ENCODE measurements around the gene GMEB1.
"Not testable (repeated sequence)": the region's sequence is repeated elsewhere in the genome, so short reads cannot be mapped to it uniquely, and the experiment has no call there.

GMEB1 gene

DNA sequence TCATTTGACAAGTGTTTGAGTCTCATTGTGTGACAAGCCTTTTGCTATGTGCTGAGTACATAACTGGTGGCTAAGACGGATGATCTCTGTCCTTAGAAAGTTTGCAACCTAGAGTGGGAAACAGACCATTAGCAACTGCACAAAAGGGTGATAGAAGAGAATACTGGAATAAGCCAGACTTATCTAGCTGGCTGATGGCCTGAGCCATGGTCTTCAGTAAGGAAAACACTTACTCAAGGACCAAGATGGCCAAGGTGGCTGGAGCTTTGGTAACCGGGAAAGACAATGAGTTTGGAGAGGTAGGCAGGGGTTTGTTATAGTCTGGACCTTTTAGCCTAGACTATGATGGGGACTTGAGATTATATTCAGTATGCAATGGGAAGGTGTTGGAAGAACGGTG lies 24.1 kb upstream of the GMEB1 start:
- TF ChIP-seq, protein P1, sequence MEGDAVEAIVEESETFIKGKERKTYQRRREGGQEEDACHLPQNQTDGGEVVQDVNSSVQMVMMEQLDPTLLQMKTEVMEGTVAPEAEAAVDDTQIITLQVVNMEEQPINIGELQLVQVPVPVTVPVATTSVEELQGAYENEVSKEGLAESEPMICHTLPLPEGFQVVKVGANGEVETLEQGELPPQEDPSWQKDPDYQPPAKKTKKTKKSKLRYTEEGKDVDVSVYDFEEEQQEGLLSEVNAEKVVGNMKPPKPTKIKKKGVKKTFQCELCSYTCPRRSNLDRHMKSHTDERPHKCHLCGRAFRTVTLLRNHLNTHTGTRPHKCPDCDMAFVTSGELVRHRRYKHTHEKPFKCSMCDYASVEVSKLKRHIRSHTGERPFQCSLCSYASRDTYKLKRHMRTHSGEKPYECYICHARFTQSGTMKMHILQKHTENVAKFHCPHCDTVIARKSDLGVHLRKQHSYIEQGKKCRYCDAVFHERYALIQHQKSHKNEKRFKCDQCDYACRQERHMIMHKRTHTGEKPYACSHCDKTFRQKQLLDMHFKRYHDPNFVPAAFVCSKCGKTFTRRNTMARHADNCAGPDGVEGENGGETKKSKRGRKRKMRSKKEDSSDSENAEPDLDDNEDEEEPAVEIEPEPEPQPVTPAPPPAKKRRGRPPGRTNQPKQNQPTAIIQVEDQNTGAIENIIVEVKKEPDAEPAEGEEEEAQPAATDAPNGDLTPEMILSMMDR (IDR thresholded peaks at IDR 0.05; ENCODE audit: low read depth, low read length) = no peak
- no peak overlapping the region for H3K4me3 ChIP-seq (ENCODE audit: low read depth, low read length)

DNA sequence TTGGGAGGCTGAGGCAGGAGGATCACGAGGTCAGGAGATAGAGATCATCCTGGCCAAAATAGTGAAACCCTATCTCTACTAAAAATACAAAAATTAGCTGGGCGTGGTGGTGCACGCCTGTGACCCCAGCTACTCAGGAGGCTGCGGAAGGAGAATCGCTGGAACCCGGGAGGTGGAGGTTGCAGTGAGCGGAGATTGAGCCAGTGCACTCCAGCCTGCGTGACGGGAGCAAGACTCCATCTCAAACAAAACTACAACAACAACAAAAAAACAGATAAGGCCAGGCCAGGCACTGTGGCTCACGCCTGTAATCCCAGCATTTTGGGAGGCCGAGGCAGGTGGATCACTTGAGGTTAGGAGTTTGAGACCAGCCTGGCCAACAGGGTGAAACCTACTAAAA lies 23.2 kb upstream of the GMEB1 start:
- H3K4me3 ChIP-seq (ENCODE audit: low read depth, low read length) = not testable (repeated sequence)

DNA sequence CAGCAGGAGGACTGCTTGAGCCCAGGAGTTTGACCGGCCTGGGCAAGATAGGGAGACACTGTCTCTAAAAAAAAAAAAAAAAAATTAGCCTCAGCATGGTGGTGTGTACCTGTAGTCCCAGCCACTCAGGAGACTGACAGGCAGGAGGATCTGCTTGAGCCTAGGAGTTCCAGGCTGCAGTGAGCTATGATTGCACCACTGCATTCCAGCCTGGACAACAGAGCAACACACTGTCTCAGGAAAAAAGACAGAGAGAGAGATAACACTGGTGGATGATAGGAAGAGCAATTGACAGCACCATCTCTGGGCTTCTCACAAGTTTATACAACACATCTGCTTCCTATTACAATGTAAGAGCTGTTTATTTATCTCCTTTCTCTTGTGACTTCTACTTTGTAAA lies 22.5 kb upstream of the GMEB1 start:
- TF ChIP-seq, protein P1 (IDR thresholded peaks at IDR 0.05; ENCODE audit: low read depth, low read length) = no peak
- H3K4me3 ChIP-seq (ENCODE audit: low read depth, low read length) = no peak overlapping the region

DNA sequence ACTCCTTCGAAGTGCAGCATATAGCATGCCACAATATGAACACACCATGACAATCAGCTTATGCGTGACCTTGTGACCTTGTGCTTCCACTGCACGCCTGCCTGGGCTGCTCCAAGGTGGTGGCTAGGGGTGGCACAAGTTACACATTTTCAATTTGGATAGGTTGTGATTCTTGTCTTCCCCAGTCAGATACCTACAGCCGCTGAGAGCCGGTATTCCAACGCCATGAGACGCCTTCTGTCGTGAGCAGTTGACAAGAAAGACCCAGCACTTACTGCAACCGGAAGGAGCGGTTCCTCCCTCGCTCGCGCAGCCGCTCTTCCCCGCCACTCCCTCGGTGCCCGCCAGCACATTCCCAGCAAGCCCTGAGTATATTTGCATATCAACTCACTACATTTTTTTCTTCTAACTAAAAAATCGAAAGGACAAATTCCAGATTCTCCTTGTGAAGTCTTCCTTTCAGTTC lies 20.5 kb upstream of the GMEB1 start:
- TF ChIP-seq, protein P1 (IDR thresholded peaks at IDR 0.05; ENCODE audit: low read depth, low read length) = no peak
- peak overlapping the region; percentile 38 for H3K4me3 ChIP-seq (ENCODE audit: low read depth, low read length)

DNA sequence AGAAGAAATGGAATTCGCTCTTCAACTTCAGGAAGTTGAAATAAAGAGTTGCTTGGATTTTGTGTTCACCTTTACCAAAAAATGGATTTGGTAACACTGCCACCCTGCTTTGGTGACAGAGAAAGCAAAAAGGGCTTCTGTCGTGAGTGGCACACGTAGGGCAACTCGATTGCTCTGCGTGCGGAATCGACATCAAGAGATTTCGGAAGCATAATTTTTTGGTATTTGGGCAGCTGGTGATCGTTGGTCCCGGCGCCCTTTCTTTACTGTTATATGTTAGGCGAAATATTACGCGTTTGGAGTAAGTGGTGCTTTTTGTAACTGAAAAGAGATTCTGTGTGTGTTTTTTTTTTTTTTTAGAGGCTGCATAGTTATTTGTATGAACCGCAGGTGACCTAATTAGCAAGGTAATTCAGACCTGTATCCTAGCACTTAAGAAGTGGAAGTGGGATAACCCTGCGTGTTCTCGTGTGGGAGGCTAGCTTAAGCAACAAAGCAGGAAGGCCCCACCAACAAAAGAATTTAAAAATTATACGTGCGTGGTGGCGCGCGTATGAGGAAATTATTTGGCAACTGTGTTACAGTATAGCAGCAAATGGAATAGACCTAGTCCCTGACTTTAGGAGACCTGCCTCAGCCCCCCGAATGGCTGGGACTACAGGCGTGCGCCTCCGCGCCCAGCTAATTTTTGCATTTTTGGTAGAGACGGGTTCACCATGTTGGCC lies 19.9 kb upstream of the GMEB1 start, which contains the start of gene RNU11:
RNU11 (plus strand) TSS at position 127 of the 725 bp plus-strand sequence.
- TF ChIP-seq, protein P1 (IDR thresholded peaks at IDR 0.05; ENCODE audit: low read depth, low read length) = no peak
- peak within 1 kb of the TSS; percentile 38 for H3K4me3 ChIP-seq (ENCODE audit: low read depth, low read length)

DNA sequence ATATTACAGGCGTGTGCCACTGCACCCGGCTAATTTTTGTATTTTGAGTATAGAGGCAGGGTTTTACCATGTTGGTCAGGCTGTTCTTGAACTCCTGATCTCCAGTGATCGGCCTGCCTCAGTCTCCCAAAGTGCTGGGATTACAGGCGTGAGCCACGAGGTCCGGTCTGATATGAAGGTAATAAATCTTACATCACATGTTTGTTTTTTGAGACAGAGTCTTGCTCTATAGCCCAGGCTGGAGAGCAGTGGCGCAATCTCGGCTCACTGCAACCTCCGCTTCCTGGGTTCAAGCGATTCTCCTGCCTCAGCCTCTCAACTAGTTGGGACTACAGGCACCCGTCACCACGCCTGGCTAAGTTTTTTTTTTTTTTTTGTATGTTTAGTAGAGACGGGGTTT lies 15.5 kb upstream of the GMEB1 start:
- not testable (repeated sequence) for H3K4me3 ChIP-seq (ENCODE audit: low read depth, low read length)

DNA sequence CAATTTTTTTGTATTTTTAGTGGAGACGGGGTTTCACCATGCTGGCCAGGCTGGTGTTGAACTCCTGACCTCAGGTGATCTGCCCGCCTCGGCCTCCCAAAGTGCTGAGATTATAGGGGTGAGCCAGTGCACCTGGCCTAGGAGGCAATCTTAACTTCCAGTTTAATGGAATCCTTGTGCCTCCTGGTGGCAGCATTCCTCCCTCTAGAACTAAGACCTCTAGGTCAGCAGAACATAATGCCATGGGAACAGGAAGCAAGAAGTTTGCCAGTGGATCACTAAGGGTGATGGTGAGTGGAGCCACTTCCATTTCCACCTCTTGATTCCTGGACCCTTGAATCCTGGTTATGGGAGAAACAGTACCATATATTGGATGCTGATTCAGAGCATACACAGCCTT lies 14.7 kb upstream of the GMEB1 start:
- TF ChIP-seq, protein P1 (IDR thresholded peaks at IDR 0.05; ENCODE audit: low read depth, low read length) = peak; percentile 26
- not testable (repeated sequence) for H3K4me3 ChIP-seq (ENCODE audit: low read depth, low read length)

DNA sequence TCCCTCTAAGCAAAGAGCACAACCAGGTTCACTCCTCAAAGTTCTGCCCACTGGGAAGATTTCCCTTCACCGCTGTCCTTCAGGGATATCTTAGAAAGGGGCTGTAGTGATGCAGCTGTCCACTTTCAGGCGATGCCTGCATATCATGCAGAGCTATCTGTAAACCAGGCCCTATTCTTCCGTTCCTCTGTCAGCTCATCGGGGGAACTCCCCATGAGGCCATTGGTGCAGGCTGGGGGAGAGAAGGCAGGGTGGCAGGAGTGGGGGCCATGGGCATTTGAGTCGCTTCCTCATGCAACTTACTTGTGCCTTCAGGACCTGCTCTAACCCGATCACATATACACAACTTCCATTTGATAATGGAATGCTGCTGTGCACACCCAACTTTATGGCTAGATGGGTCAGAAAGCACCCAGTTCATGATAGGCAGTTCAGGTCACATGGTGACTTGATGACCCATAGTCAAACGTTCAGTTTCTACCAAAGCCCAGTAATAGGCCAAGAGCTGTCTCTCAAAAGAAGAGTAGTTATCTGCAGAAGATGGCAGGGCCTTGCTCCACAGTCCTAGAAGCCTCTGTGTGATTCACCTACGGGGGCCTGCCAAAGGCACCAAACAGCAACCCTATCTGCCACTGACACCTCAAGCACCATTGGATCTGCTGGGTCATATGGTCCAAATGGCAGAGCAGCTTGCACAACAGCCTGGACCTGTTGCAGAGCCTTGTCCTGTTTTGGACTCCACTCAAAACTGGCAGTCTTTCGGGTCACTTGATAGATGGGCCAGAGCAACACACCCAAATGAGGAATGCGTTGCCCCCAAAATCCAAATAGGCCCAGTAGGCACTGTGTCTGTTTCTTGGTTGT lies 12.9 kb upstream of the GMEB1 start:
- not testable (repeated sequence) for H3K4me3 ChIP-seq (ENCODE audit: low read depth, low read length)
